Upper lobe of right lung (tissue), 1 donor: ENCODE results near the gene FAM234A. TPM values are rescaled to one million over a fixed set of nuclear protein-coding genes. Genes with fewer than 3 reads are reported as not detected.
A peak's percentile ranks its signal among the peaks of the same experiment; 100 is the strongest.

Experiments used
- ATAC-seq: fragments of 200-7000 bp; cut with Tn5 transposase; one replicate; pipeline ENCODE4 v1.9.1; 2020; ENCODE audit warnings: mild to moderate bottlenecking, moderate library complexity
- DNase-seq: peaks from one replicate; pipeline ENCODE4 v3.0.0-alpha.2; 2020
- H3K27ac ChIP-seq: fragments of 200-600 bp; one replicate; pipeline ENCODE4 v1.8.0; 2022
- H3K27me3 ChIP-seq: fragments of 200-600 bp; one replicate; pipeline ENCODE4 v1.8.0; 2022; ENCODE audit warnings: mild to moderate bottlenecking
- H3K36me3 ChIP-seq: fragments of 200-600 bp; one replicate; pipeline ENCODE4 v1.8.0; 2022
- H3K4me1 ChIP-seq: fragments of 200-600 bp; one replicate; pipeline ENCODE4 v1.8.0; 2022
- H3K4me3 ChIP-seq: fragments of 200-600 bp; one replicate; pipeline ENCODE4 v1.8.0; 2022; ENCODE audit warnings: mild to moderate bottlenecking
- H3K9me3 ChIP-seq: fragments of 200-600 bp; one replicate; pipeline ENCODE4 v1.8.0; 2022
- intact Hi-C: fragments of 100-400 bp; cut with DNase I; formaldehyde crosslinking; loops from one replicate; pipeline ENCODE4 v1.11.0; 2022
- long read RNA-seq: library from polyadenylated mRNA; unstranded; transcript quantifications from one replicate; pipeline ENCODE4 v2.0.0, GENCODE V29; 2021
- total RNA-seq: library from RNA; stranded (reverse); fragmentation: NEBNext Ultra II Directional; extraction: Animal tissue kit (Norgen Biotek cat#: 25700); gene quantifications from one replicate; pipeline ENCODE4 v1.2.1, GENCODE V29; 2021
- TF ChIP-seq, protein P1 (sequence below): fragments of 200-600 bp; IDR thresholded peaks from one replicate; pipeline ENCODE4 v1.8.0; 2022; ENCODE audit warnings: antibody characterized with exemption
- donor health status: DM: no; HTN: yes; CAD: no; lungs with severe emphysema.

FAM234A gene, protein sequence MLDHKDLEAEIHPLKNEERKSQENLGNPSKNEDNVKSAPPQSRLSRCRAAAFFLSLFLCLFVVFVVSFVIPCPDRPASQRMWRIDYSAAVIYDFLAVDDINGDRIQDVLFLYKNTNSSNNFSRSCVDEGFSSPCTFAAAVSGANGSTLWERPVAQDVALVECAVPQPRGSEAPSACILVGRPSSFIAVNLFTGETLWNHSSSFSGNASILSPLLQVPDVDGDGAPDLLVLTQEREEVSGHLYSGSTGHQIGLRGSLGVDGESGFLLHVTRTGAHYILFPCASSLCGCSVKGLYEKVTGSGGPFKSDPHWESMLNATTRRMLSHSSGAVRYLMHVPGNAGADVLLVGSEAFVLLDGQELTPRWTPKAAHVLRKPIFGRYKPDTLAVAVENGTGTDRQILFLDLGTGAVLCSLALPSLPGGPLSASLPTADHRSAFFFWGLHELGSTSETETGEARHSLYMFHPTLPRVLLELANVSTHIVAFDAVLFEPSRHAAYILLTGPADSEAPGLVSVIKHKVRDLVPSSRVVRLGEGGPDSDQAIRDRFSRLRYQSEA
- total RNA-seq: 56.0 TPM
- long read RNA-seq, transcript FAM234A-203 (13 exons, 3,213 nt): major isoform, 91 of 180 reads
- long read RNA-seq, partial matches to known transcripts: 57 of 180 reads
- long read RNA-seq, other reads (novel, unspliced or antisense): 32 of 180 reads

DNA sequence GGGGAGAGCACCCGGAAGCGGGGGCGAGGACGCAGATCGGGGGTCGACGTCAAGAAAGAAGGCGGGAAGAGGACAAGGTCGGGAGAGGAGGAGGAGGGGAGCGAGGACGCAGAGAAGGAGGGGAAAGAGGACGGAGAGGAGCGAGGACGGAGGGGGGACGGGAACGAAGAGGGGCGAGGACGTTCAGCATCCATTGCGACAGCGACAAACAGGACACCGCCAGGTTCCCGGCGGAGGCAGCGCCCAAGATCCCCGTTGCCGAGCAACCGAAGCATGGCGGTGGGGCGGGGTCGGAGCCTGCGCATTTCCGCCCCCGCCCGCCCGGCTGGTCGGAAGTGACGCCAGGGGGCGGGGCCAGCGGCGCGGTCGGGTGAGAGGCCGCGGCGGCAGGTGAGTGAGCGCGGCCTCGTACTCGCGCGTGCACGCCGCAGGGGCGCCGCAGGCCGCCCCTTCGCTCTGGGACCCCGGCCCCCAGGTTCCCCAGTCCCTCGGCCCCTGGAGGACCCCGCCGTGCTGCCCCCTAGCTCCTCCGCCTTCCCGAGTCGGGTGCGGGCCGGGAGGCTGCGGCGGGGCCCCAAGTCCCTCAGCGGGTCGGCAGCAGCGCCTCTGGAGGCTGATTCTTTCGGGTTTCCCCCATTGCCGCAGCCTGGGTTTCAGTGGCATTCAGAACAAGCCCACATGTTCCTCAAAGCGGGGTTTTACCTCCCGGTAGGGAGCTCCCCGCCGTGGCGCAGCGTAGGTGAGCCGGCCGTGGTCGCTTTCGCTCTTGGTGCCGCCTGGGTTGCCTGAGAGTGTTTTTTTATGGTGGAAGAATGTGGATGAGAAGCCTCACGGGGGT lies at the start of gene FAM234A:
Gene FAM234A, plus strand, starts transcription at position 354 of the 838 bp plus-strand sequence. CDS start 19,593 bp downstream, outside the sequence.
- H3K27me3 ChIP-seq: no peaks in the 10 kb centered on the region
- intact Hi-C loops: loop anchor here (10.0 kb wide), 1 partner anchor 120 kb away; the partner anchor contains the start of gene AXIN1
- peaks cover under 1% of the 10 kb centered on the region for H3K4me1 ChIP-seq
- TF ChIP-seq, protein P1, sequence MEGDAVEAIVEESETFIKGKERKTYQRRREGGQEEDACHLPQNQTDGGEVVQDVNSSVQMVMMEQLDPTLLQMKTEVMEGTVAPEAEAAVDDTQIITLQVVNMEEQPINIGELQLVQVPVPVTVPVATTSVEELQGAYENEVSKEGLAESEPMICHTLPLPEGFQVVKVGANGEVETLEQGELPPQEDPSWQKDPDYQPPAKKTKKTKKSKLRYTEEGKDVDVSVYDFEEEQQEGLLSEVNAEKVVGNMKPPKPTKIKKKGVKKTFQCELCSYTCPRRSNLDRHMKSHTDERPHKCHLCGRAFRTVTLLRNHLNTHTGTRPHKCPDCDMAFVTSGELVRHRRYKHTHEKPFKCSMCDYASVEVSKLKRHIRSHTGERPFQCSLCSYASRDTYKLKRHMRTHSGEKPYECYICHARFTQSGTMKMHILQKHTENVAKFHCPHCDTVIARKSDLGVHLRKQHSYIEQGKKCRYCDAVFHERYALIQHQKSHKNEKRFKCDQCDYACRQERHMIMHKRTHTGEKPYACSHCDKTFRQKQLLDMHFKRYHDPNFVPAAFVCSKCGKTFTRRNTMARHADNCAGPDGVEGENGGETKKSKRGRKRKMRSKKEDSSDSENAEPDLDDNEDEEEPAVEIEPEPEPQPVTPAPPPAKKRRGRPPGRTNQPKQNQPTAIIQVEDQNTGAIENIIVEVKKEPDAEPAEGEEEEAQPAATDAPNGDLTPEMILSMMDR: peak; percentile 44
- peak; percentile 98 for ATAC-seq
- DNase-seq: peak; percentile 97
- H3K9me3 ChIP-seq: no peaks in the 10 kb centered on the region
- no peaks in the 10 kb centered on the region for H3K36me3 ChIP-seq
- H3K27ac ChIP-seq: peak within 1 kb of the TSS; percentile 97
- peak within 1 kb of the TSS; percentile 85 for H3K4me3 ChIP-seq

DNA sequence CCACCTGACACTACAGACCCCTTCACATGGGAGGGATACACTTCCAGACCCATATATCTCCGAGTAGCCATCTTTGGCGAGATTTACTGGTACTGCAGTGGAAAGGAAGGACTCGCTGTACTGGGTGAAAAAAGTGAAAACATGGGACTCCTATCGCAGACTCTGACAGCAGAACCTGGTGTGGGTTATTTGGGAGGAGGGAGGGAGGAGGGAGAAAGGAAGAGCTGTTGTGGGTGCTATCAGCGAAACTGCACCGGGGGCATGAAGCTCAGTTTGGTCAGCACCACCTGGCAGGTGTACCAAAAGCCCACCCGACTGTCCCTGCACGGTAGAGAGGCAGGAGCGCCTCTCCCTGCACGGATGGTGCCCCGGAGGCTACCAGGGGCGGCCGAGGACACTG lies 49.4 kb upstream of the FAM234A start:
- no peak overlapping the region for H3K4me3 ChIP-seq
- ATAC-seq (no peak), DNase-seq (no peak)
- H3K27ac ChIP-seq: no peak overlapping the region
- peaks cover 28% of the 10 kb centered on the region for H3K36me3 ChIP-seq
- H3K9me3 ChIP-seq: no peaks in the 10 kb centered on the region
- TF ChIP-seq, protein P1: no peak
- intact Hi-C loops: no loop called here
- H3K4me1 ChIP-seq: peaks cover 14% of the 10 kb centered on the region
- peaks cover 7% of the 10 kb centered on the region for H3K27me3 ChIP-seq

DNA sequence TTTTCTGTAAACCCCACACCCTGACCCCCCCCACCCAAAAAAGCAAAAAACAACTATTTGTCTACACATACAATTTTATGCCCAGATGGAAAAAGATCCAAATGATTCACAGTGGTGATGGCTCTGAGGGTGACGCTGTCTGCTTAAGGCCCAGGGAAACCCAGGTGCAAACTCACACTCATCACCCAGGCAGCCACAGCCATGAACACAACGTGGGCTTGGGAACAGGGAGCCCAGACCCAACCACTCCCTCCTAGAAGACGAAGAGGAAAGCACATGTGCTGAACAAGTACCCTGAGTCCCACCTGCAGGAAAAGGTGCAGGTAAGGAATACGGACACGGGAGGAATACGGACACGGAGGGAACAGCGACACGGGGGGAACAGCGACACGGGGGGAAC lies 48.9 kb upstream of the FAM234A start:
- H3K4me1 ChIP-seq: peaks cover 11% of the 10 kb centered on the region
- peaks cover 33% of the 10 kb centered on the region for H3K36me3 ChIP-seq
- TF ChIP-seq, protein P1: no peak
- no peak for DNase-seq
- no peak overlapping the region for H3K27ac ChIP-seq
- no peak for ATAC-seq
- H3K9me3 ChIP-seq: no peaks in the 10 kb centered on the region
- intact Hi-C loops: no loop called here
- peaks cover 3% of the 10 kb centered on the region for H3K27me3 ChIP-seq
- H3K4me3 ChIP-seq: no peak overlapping the region

DNA sequence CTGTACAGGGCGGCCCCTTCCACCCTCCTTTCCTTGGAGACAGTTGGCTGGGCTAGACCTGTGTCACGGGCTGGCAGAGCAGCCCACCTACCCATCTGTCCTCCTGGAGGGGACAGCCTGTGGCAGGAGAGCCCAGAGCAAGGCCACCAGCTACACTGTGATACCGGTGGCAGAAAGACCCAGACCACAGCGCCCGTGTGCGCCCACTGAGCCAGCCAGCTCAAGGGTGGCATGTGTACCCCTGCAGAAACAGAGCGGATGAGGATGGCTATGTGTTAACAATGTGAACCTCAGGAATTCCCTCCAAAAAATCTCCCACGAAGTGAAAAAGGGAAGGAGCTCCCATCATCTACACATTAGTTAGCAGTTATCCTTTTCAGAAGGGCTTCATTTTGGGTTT lies 47.3 kb upstream of the FAM234A start:
- H3K4me3 ChIP-seq: no peak overlapping the region
- H3K27ac ChIP-seq: no peak overlapping the region
- H3K4me1 ChIP-seq: no peaks in the 10 kb centered on the region
- intact Hi-C loops: no loop called here
- H3K9me3 ChIP-seq: no peaks in the 10 kb centered on the region
- peak; percentile 15 for ATAC-seq
- TF ChIP-seq, protein P1: no peak
- no peak for DNase-seq
- H3K36me3 ChIP-seq: peaks cover 49% of the 10 kb centered on the region
- no peaks in the 10 kb centered on the region for H3K27me3 ChIP-seq

DNA sequence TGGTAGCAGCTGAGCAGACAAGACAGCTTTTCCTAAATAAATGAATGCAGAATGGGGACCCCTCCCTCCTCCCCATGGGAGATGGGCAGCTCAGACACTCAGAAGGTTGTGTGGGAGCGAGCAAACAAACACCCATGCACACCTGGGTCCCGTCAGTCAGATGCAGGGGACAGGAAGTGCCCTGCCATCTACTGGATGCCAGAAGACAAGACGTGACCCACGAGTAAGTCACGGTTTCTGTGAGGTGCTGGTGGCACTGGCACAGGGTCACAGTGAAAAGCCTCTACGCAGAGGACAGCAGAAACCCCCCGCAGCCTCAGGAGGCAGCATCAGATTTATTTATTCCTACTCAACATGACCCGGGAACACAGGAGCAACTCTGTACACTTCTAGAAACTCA lies 45.9 kb upstream of the FAM234A start:
- TF ChIP-seq, protein P1: no peak
- no peaks in the 10 kb centered on the region for H3K27me3 ChIP-seq
- DNase-seq: no peak
- intact Hi-C loops: no loop called here
- H3K4me3 ChIP-seq: no peak overlapping the region
- H3K9me3 ChIP-seq: no peaks in the 10 kb centered on the region
- no peaks in the 10 kb centered on the region for H3K4me1 ChIP-seq
- no peak overlapping the region for H3K27ac ChIP-seq
- no peak for ATAC-seq
- H3K36me3 ChIP-seq: peaks cover 62% of the 10 kb centered on the region
